Natural killer cell (primary cell): ENCODE measurements around the gene FURIN. TPM values are rescaled to one million over a fixed set of nuclear protein-coding genes. Genes with fewer than 3 reads are reported as not detected.

ENCODE experiments used
- ATAC-seq, 3 donors: fragments of 150-1000 bp in 2 of 3; fragments of 200-7000 bp in 1 of 3; cut with Tn5 transposase; 1 replicate in 1 of 3; 2 replicates in 2 of 3; pipeline ENCODE4 v1.10.0; 2021; ENCODE audit warnings: mild to moderate bottlenecking in 2 of 3, moderate library complexity in 2 of 3
- DNase-seq, 2 donors: peaks; one replicate each; pipeline versions ENCODE4 v3.0.0 to v3.0.0-alpha.2; 2013 to 2021; ENCODE audit warnings: mixed read lengths in 1 of 2
- H3K27ac ChIP-seq: one replicate; pipeline ENCODE4 v1.5.1; 2013; ENCODE audit warnings: mild to moderate bottlenecking, low read length
- H3K27me3 ChIP-seq: one replicate; pipeline ENCODE4 v1.6.1; 2013; ENCODE audit warnings: low read length; ENCODE audit not compliant: control insufficient read depth, insufficient read depth
- H3K36me3 ChIP-seq: one replicate; pipeline ENCODE4 v1.6.1; 2013; ENCODE audit warnings: low read length; ENCODE audit not compliant: control insufficient read depth, insufficient read depth
- H3K4me1 ChIP-seq: one replicate; pipeline ENCODE4 v1.6.1; 2013; ENCODE audit warnings: low read length; ENCODE audit not compliant: control insufficient read depth, insufficient read depth
- H3K4me3 ChIP-seq: one replicate; pipeline ENCODE4 v1.5.1; 2013; ENCODE audit warnings: low read length
- H3K9me3 ChIP-seq: one replicate; pipeline ENCODE4 v1.6.1; 2013; ENCODE audit warnings: low read length; ENCODE audit not compliant: control insufficient read depth, insufficient read depth
- H3K27ac Mint-ChIP-seq, 2 donors: one replicate each; pipeline ENCODE4 v1.8.0; 2022; ENCODE audit warnings: mild to moderate bottlenecking in 2 of 2, mixed read lengths in 2 of 2, moderate library complexity in 1 of 2
- H3K27me3 Mint-ChIP-seq, 2 donors: one replicate each; pipeline ENCODE4 v1.8.0; 2022; ENCODE audit warnings: low read depth in 2 of 2, mixed read lengths in 2 of 2
- H3K36me3 Mint-ChIP-seq: one replicate; pipeline ENCODE4 v1.8.0; 2022; ENCODE audit warnings: mixed read lengths
- H3K4me1 Mint-ChIP-seq, 2 donors: one replicate each; pipeline ENCODE4 v1.8.0; 2022; ENCODE audit warnings: mixed read lengths in 2 of 2
- H3K4me3 Mint-ChIP-seq: one replicate; pipeline ENCODE4 v1.8.0; 2022; ENCODE audit warnings: mild to moderate bottlenecking, moderate library complexity, mixed read lengths
- H3K9me3 Mint-ChIP-seq, 2 donors: one replicate each; pipeline ENCODE4 v1.8.0; 2022; ENCODE audit warnings: mixed read lengths in 2 of 2
- CTCF ChIP-seq: fragments of 200-600 bp; IDR thresholded peaks from one replicate; pipeline ENCODE4 v1.8.0; 2022; ENCODE audit warnings: antibody characterized with exemption
- WGBS: methylation state at CpG from one replicate; pipeline ENCODE4 v1.1.7; 2013; ENCODE audit warnings: missing lambda C conversion rate; ENCODE audit not compliant: insufficient coverage; 5-methylcytosine and 5-hydroxymethylcytosine counted together
- intact Hi-C: fragments of 100-400 bp; cut with micrococcal nuclease; formaldehyde crosslinking; loops from one replicate; pipeline ENCODE4 v1.14.2; 2022
- total RNA-seq, 4 donors: library from RNA; stranded (reverse); fragments of 120-200 nt in 1 of 4; gene quantifications; one replicate each; pipeline versions ENCODE4 v1.2.3 to v1.2.4, GENCODE V29; 2013 to 2022

Gene FURIN
- total RNA-seq, 3 donors from 2014 or later (not counting 1 experiment from before 2014, with no cell fraction given), result 110 to 178 (median 172) TPM

GRCh38 chr15:90865702-90866101 is 2.7 kb upstream of the FURIN start:
- Histone ChIP-seq H3K36me3 (no peaks in the 10 kb centered on the region), H3K9me3 (no peaks in the 10 kb centered on the region), H3K4me3 (no peak overlapping the region), H3K27me3 (no peaks in the 10 kb centered on the region), H3K4me1 (peaks cover 18% of the 10 kb centered on the region), H3K27ac (no peak overlapping the region)
- Mint-ChIP-seq H3K27ac (no peak overlapping the region), H3K27me3 (no peaks in the 10 kb centered on the region), H3K4me3 (no peak overlapping the region), H3K4me1 (peaks cover 14 to 26% of the 10 kb centered on the region in 2 donors), H3K9me3 (no peaks in the 10 kb centered on the region), H3K36me3 (no peaks in the 10 kb centered on the region)
- ATAC-seq (no peak), DNase-seq (no peak)
- WGBS, result 98% methylated on average over 3 of the region's 4 CpGs
- no peak for TF ChIP-seq CTCF
- intact Hi-C loops, result no loop called here

DNA sequence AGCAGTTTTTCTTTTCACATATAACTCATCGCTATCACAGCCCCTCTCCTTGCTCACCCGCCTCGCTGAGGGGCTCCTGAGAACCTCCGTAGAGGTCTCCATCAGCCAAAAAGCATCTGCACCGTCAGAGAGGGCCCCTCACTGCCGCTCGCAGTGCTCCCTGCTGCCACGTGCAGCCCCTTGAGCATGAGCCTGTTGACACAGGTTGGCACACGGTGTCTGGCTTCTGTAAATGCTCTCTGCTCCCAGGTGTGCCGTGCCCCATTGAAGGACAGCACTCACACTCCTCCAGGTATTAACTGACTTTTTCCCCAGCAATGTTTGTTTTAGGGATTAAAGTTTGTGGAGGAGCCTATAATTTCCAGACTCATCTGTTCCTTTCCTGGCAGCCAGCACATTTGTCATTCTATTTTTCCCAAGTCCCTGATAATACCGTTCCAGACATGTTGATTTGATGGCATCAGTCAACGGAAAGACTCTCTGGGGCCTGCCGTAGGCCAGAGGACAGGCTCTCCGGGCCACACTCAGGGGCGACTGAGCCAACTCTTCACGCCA is 2.1 kb upstream of the FURIN start:
- H3K36me3 Mint-ChIP-seq, result no peaks in the 10 kb centered on the region
- H3K36me3 ChIP-seq, result no peaks in the 10 kb centered on the region
- H3K4me3 Mint-ChIP-seq, result no peak overlapping the region
- intact Hi-C loops, result no loop called here
- 93% methylated on average over 15 of the region's 16 CpGs for WGBS
- H3K27ac ChIP-seq, result no peak overlapping the region
- no peaks in the 10 kb centered on the region for H3K27me3 Mint-ChIP-seq
- no peaks in the 10 kb centered on the region for H3K9me3 ChIP-seq
- TF ChIP-seq CTCF, result no peak
- no peak overlapping the region for H3K4me3 ChIP-seq
- ATAC-seq (no peak), DNase-seq (no peak)
- H3K27me3 ChIP-seq, result no peaks in the 10 kb centered on the region
- peaks cover 22% of the 10 kb centered on the region for H3K4me1 ChIP-seq
- H3K4me1 Mint-ChIP-seq, result peaks cover 17 to 30% of the 10 kb centered on the region in 2 donors
- H3K9me3 Mint-ChIP-seq, result no peaks in the 10 kb centered on the region
- H3K27ac Mint-ChIP-seq, result no peak overlapping the region

- TF ChIP-seq CTCF, result no peak
- H3K4me3 ChIP-seq, result no peak overlapping the region
- intact Hi-C loops, result no loop called here
- no peaks in the 10 kb centered on the region for H3K27me3 Mint-ChIP-seq
- 96% methylated on average over 2 of the region's 3 CpGs for WGBS
- H3K36me3 ChIP-seq, result no peaks in the 10 kb centered on the region
- no peaks in the 10 kb centered on the region for H3K9me3 Mint-ChIP-seq
- ATAC-seq, result no peak
- H3K4me1 Mint-ChIP-seq, result peaks cover 17 to 30% of the 10 kb centered on the region in 2 donors
- no peak for DNase-seq
- H3K4me3 Mint-ChIP-seq, result no peak overlapping the region
- H3K27me3 ChIP-seq, result no peaks in the 10 kb centered on the region
- peaks cover 22% of the 10 kb centered on the region for H3K4me1 ChIP-seq
- H3K27ac ChIP-seq, result no peak overlapping the region
- H3K36me3 Mint-ChIP-seq, result no peaks in the 10 kb centered on the region
- no peak overlapping the region for H3K27ac Mint-ChIP-seq
- H3K9me3 ChIP-seq, result no peaks in the 10 kb centered on the region
Observed at GRCh38 chr15:90866800-90867199, 1.6 kb upstream of the FURIN start.

GRCh38 chr15:90869140-90869541 is 753 bp downstream of the FURIN start:
- ATAC-seq, result no peak
- Histone ChIP-seq H3K36me3 (no peaks in the 10 kb centered on the region), H3K27ac (peak overlapping the region; percentile 48), H3K4me3 (no peak overlapping the region), H3K9me3 (no peaks in the 10 kb centered on the region), H3K4me1 (peaks cover 42% of the 10 kb centered on the region), H3K27me3 (no peaks in the 10 kb centered on the region)
- no peak for TF ChIP-seq CTCF
- no peaks in the 10 kb centered on the region for H3K9me3 Mint-ChIP-seq
- H3K36me3 Mint-ChIP-seq, result no peaks in the 10 kb centered on the region
- peak overlapping the region; percentile 31 for H3K4me3 Mint-ChIP-seq
- peak overlapping the region; percentile 90 to 93 for H3K27ac Mint-ChIP-seq
- H3K4me1 Mint-ChIP-seq, result peaks cover 27 to 45% of the 10 kb centered on the region in 2 donors
- H3K27me3 Mint-ChIP-seq, result no peaks in the 10 kb centered on the region
- intact Hi-C loops, result no loop called here
- no peak for DNase-seq
